ENCODE data around the gene SF3A1.

Gene SF3A1

GRCh38 chr22:30288419-30289140 is 68.1 kb downstream of the SF3A1 start:
- no peak for TF ChIP-seq CTCF (conservative IDR thresholded peaks at IDR 0.05; ENCODE audit: low read depth, low read length)
- peak overlapping the region; percentile 25; the same call in 1 of the 2 replicates for H3K9ac ChIP-seq
- H3K36me3 ChIP-seq (ENCODE audit: insufficient read depth) = no peaks in the 10 kb centered on the region
- no peaks in the 10 kb centered on the region for H4K20me1 ChIP-seq (ENCODE audit: insufficient read depth)
- H3K4me2 ChIP-seq = peak overlapping the region; percentile 93
- peaks cover 35% of the 10 kb centered on the region for H3K4me1 ChIP-seq (ENCODE audit: low read depth, poor library complexity, severe bottlenecking)
- H3K79me2 ChIP-seq (ENCODE audit: insufficient read depth, low read depth) = no peaks in the 10 kb centered on the region
- peak overlapping the region; percentile 26 for H3K4me3 ChIP-seq (IDR thresholded peaks at IDR 0.05; ENCODE audit: insufficient read depth, low read depth, low read length)
- H3K27ac ChIP-seq = no peak overlapping the region
- H3K27me3 ChIP-seq (ENCODE audit: insufficient read depth, low read depth) = no peaks in the 10 kb centered on the region
- peak overlapping the region; percentile 59 for H2AFZ ChIP-seq (ENCODE audit: low read depth)

GRCh38 chr22:30287648-30288418 is 68.9 kb downstream of the SF3A1 start:
- Histone ChIP-seq H2AFZ (ENCODE audit: low read depth) (peak overlapping the region; percentile 64), H3K27ac (no peak overlapping the region), H4K20me1 (ENCODE audit: insufficient read depth) (no peaks in the 10 kb centered on the region), H3K4me3 (IDR thresholded peaks at IDR 0.05; ENCODE audit: insufficient read depth, low read depth, low read length) (no peak overlapping the region), H3K27me3 (ENCODE audit: insufficient read depth, low read depth) (no peaks in the 10 kb centered on the region), H3K4me2 (peak overlapping the region; percentile 93), H3K79me2 (ENCODE audit: insufficient read depth, low read depth) (no peaks in the 10 kb centered on the region), H3K4me1 (ENCODE audit: low read depth, poor library complexity, severe bottlenecking) (peaks cover 35% of the 10 kb centered on the region), H3K36me3 (ENCODE audit: insufficient read depth) (no peaks in the 10 kb centered on the region), H3K9ac (no peak overlapping the region)
- peak; percentile 92 for TF ChIP-seq CTCF (conservative IDR thresholded peaks at IDR 0.05; ENCODE audit: low read depth, low read length)

- Histone ChIP-seq H3K4me1 (ENCODE audit: low read depth, poor library complexity, severe bottlenecking) (peaks cover 35% of the 10 kb centered on the region), H3K9ac (no peak overlapping the region), H3K4me3 (IDR thresholded peaks at IDR 0.05; ENCODE audit: insufficient read depth, low read depth, low read length) (no peak overlapping the region), H3K4me2 (peak overlapping the region; percentile 34; the same call in 1 of the 2 replicates), H3K27me3 (ENCODE audit: insufficient read depth, low read depth) (no peaks in the 10 kb centered on the region), H3K27ac (no peak overlapping the region), H2AFZ (ENCODE audit: low read depth) (peak overlapping the region; percentile 64; the same call in 1 of the 2 replicates), H3K79me2 (ENCODE audit: insufficient read depth, low read depth) (no peaks in the 10 kb centered on the region), H4K20me1 (ENCODE audit: insufficient read depth) (no peaks in the 10 kb centered on the region), H3K36me3 (ENCODE audit: insufficient read depth) (no peaks in the 10 kb centered on the region)
- peak; percentile 78 for TF ChIP-seq CTCF (conservative IDR thresholded peaks at IDR 0.05; ENCODE audit: low read depth, low read length)
These were observed 69.7 kb downstream of the SF3A1 start for GRCh38 chr22:30286813-30287647.

- Histone ChIP-seq H4K20me1 (ENCODE audit: insufficient read depth) (no peaks in the 10 kb centered on the region), H3K79me2 (ENCODE audit: insufficient read depth, low read depth) (no peaks in the 10 kb centered on the region), H3K4me2 (no peak overlapping the region), H3K36me3 (ENCODE audit: insufficient read depth) (no peaks in the 10 kb centered on the region), H3K9ac (no peak overlapping the region), H3K27me3 (ENCODE audit: insufficient read depth, low read depth) (no peaks in the 10 kb centered on the region), H3K27ac (no peak overlapping the region), H3K4me3 (IDR thresholded peaks at IDR 0.05; ENCODE audit: insufficient read depth, low read depth, low read length) (no peak overlapping the region), H3K4me1 (ENCODE audit: low read depth, poor library complexity, severe bottlenecking) (peaks cover 34% of the 10 kb centered on the region), H2AFZ (ENCODE audit: low read depth) (no peak overlapping the region)
- TF ChIP-seq CTCF (conservative IDR thresholded peaks at IDR 0.05; ENCODE audit: low read depth, low read length) = no peak
These were observed 70.4 kb downstream of the SF3A1 start for GRCh38 chr22:30286331-30286730.

Data from KMS-11 (cell line).